Suppressor macrophage (primary cell): Measurements from ENCODE around the gene SETBP1.

Source experiments
- DNase-seq, 4 experiments: peaks; one replicate each; pipeline ENCODE4 v3.0.0-alpha.2; 2020 to 2022

Gene SETBP1

DNA sequence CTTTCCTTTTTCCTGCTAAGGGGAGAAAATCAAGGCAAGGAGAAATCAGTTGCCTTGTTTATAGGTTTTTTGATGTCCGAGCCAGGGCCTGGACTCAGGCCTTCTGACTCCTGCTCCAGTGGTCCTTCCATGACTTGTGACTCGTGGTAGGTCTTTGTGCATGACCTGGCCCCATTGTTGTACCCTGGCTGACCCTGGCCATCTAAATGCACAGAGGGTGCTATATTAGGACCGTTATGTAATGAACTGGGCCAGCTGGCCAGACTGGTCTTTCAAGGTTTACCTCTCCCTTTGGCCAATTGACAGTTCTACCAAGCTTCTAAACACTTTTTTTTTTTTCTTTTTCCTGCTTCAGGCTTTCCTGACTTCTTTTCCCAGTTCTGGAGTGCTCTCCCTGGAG lies 81.1 kb downstream of the SETBP1 start:
- DNase-seq = no peak

DNA sequence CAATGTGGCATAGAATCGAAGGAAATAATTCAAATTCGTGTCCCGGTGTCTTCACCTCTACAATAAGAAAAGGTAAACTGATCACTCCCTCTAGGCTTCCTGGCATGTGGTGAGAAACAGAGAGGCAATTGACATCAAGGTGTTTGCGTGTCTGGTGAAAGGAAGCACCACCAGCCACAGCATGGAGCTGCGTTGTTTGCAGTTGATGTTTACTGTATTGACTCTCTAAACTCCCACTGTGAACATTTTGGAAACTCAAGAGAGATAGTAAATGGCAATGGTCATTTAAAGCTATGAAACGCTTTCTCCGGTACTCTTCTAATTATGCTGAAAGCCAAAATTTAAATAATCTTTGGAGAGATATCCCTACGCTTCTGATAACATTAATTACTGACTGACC lies 82.6 kb downstream of the SETBP1 start:
- DNase-seq = no peak

GRCh38 chr18:44764863-44765262 lies 84.2 kb downstream of the SETBP1 start:
- DNase-seq = no peak

DNA sequence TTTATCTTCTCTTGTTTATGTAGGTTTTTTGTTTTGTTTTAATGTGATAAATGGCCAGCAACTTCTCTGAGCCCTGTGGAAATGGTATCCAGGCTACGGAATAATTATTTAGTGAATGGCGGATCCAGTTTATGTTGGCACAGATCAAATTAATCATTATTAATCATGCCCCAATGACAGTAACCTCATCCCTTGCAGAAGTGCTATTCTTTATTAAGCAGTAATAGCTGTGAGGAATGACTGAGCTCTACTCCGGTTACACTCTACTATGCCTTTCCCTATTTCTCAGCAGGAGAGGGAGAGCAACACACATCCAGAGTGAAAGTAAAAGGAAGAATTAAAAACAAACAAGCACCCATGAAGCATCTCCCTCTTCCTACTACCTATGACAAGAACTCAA lies 84.8 kb downstream of the SETBP1 start:
- no peak for DNase-seq

DNA sequence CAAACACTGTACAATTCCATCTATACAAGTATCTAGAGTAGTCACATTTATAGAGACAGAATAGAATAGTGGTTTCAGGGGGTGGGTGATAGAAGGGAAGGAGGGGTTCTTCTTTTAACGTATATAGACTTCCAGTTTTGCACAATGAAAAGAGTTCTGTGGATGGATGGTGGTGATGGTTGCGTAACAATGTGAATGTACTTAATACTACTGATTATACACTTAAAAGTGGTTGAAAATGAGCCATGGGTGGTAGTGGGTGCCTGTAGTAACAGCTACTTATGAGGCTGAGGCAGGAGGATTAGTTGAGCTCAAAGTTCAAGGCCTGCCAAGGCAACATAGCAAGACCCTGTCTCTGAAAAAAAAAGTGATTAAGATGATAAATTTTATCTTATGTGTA lies 85.8 kb downstream of the SETBP1 start:
- peak in 2 of 4 experiments; percentile 13 to 27 for DNase-seq

- DNase-seq = no peak
Measured at GRCh38 chr18:44767807-44768206, 87.1 kb downstream of the SETBP1 start.

GRCh38 chr18:44770641-44771040 lies 90.0 kb downstream of the SETBP1 start:
- no peak for DNase-seq

DNA sequence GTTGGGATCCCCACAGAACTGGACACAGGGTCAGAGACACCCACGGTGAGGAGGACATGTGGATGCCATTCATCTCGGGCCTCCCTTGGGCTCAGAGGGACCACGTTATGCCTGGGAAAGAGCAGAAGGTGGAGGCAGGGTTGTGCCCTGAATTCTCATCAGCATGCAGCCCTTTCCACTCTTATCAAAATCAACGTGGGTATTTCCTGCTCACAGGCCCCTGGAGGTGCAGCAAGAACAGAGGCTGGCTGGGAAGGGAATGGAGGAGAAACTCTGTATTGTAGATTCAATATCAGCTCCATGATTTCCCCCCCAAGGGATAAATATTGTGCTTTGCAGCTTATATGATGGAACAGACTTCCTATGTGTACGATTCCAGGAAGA lies 90.9 kb downstream of the SETBP1 start:
- no peak for DNase-seq

DNA sequence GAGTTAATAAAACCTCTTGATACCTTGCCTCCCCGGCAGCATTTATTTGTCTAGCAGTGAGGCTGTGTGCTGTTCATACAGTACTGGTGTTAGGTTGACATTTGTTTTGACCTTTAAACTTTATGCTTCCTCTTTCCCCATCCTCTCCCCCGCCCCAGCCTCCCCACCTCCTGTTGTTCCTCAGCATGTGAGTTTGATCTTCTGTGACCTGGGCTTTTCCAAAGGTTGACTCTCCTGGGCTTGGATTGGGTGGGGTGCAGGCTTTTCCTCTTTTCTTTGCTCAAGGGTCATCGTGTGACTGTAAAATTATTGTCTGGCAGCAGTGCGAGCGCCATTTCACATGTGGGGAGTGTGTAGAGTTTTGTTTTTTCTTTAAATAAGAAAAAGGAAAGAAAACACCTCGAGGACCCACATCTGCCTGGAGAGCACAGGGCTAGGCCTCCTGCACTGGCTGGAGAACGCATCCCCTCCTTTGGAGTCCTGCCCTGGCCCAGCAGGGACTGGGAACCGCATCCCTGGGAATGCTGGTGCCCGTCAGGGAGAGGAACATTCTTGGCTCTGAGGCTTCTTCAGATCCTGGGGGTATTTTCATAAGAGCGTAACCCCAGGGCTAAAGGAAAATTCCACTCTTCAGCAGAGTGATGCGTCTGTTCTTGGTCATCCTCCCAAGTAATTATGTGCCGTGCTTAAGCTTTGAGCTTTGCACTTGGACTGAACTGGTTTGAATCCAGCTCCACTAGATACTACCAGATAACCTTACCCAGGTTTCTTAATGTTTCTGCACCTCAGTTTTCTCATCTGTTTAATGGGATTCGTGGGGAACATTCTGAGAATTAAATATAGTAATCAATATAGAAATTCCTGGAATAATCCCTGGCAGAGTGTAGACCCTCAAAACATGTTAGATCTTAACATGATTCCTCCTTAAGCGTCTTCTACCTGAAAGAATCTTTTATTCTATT lies 91.5 kb downstream of the SETBP1 start:
- peak; percentile 19 to 58 (median 28) for DNase-seq

DNA sequence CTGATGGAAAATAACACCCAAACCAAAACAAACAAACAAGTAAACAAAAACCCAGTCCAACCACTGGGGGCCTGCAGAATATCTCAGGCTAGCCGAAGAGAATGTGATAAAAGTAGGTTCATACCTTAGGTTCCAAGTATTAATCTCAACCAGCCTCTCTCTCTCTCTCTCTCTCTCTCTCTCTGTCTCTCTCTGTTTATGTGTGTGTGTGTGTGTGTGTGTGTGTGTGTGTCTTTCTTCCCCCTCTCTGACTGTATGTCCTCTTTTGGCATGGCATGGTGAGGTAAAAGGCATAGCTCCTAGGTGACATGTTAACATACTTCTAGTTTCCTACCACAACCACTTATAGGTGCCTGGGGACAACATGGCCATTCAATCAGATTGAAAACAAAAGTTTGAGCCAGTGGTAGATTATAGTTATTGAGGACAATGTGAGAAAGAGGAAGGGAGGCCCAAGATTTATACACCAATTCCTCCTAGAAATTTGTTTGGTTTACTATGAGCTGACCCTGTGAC lies 93.0 kb downstream of the SETBP1 start:
- DNase-seq = no peak

DNA sequence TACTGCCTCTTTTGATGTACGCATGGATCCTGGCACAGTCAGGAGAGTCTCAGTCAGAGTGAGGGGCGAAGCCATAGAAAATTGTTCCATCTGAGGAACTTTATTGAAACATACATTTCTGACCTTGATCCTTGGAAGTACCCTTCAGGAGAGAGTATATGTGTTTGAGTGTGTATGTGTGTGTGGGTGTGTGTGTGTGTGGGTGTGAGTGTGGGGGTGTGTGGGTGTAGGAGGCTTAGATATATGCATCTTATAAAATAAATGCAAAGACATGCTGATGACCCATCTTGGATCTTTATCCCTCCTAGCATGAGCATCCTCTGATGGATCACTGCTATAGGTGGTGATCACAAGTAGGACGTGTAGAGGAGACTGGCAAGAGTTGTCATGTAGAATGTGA lies 93.5 kb downstream of the SETBP1 start:
- DNase-seq = no peak

GRCh38 chr18:44777457-44778192 lies 96.9 kb downstream of the SETBP1 start:
- no peak for DNase-seq

- DNase-seq = no peak
Measured at GRCh38 chr18:44778788-44779187, 98.1 kb downstream of the SETBP1 start.

DNA sequence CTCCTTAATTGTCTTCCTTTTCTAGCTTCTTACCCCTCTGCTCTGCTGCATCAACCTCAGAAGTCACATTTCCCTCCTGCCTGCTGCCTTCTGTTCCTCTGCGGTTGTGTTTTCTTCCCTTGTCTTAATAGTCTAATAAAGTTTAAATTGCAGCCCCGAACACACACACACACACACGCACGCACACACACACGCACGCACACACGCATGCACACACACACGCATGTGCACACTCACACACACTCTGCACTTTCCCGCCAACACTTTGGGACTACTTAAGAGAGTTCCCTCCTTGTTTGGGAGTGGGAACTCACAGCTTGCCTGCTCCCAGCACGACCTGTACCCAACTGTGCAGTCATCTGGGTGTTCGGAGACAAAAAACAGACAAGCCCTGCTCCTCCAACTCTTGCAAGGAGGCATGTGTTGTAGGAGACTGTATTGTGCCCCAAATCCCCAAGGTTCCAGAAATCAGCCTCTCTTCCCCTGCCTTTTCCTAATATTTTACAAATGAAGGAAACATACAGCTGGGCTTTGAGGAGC lies 99.1 kb downstream of the SETBP1 start:
- DNase-seq = no peak

GRCh38 chr18:44781886-44782285 lies 101.2 kb downstream of the SETBP1 start:
- DNase-seq = no peak

- no peak for DNase-seq
Measured at GRCh38 chr18:44782617-44783016, 101.9 kb downstream of the SETBP1 start.

DNA sequence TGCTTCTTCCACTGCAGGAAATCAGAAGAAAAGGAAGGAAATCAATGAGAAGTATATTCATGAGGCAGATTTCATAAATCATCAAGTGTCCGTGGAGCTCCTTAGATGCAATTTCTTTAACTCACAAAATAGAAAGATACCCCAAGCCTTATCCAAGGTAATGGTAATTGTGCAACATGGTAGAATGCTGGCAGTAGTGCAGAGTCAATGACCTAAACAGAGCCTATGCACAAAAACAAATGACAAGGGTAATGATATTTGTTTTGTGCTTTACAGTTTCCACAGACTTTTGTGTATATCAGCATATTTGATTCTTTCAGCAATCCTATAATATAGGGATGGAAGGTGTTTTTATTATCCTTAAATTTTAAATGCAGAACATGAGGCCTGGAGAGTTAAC lies 102.7 kb downstream of the SETBP1 start:
- no peak for DNase-seq

DNA sequence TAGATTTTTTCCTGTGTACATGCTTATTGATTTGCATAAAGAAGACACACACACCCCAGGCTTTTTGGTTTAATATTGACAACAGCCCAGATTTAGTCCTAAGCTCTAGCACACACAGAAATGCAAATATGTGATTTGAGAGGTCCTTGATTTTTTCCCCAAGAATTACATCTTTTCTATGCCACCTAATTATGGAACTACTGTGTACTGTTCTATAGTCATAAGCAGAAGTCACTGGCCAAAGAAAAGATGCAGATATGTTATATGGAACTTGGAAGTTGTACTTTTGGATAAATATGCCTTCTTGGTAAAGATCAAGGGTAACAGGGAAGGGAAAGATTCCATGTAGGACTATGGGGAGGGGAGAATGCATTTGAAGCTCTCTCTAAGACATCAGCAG lies 105.6 kb downstream of the SETBP1 start:
- DNase-seq = no peak

GRCh38 chr18:44786688-44787087 lies 106.0 kb downstream of the SETBP1 start:
- no peak for DNase-seq

DNA sequence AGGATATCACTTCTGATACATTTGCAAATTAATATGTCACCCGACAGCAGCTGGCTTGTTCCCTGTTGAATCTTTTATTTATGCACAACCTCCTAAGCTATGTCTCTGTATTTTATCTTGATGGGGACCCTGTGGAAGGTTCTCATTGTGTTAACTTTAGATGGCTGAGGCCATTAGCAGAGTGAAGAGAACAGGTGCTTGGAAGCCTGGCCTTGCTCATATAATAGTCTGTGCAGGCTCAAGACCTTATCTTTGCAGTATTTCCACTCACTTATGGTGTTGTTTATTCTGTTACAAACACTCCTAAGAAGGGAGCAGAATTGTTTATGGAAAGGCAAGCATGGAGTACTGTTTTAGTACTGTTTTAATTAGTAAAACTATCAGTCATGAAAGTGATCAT lies 107.6 kb downstream of the SETBP1 start:
- DNase-seq = no peak

- DNase-seq = peak; percentile 3 to 45 (median 32)
Measured at GRCh38 chr18:44789710-44790109, 109.0 kb downstream of the SETBP1 start.

DNA sequence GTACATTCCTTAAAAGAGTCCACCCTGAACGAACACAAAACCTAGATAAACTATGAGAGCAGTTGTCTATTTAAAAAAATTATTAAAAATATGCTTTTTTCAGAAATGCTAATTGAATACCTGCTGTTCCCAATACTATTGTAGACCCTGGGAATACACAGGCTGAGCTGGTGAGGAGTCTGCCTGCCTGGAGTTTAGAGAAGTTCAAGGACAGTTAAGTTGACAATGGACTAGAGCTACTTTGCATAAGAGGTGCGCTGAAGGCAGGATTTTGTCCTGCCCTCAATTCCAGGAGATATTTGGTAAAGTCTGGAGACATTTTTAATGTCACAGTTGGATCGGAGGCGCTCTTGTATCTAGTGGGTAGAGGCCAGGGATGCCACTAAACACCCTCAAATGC lies 110.2 kb downstream of the SETBP1 start:
- DNase-seq = no peak

GRCh38 chr18:44791520-44791919 lies 110.8 kb downstream of the SETBP1 start:
- DNase-seq = no peak
